HUES64 (cell line): Measurements from ENCODE around the gene MLLT6.

ENCODE experiments used
- H3K27ac ChIP-seq: 2 replicates; pipeline ENCODE4 v1.7.0; 2013; ENCODE audit warnings: low read depth, low read length, inconsistent platforms
- H3K27me3 ChIP-seq: 2 replicates; pipeline ENCODE4 v1.6.1; 2013; ENCODE audit warnings: mild to moderate bottlenecking, low read length; ENCODE audit not compliant: insufficient read depth
- H3K36me3 ChIP-seq: 2 replicates; pipeline ENCODE4 v1.6.1; 2013; ENCODE audit warnings: mild to moderate bottlenecking, low read length; ENCODE audit not compliant: insufficient read depth
- H3K4me1 ChIP-seq: 2 replicates; pipeline ENCODE4 v1.6.1; 2013; ENCODE audit warnings: mild to moderate bottlenecking, low read length, moderate library complexity; ENCODE audit not compliant: insufficient read depth
- H3K4me3 ChIP-seq: 2 replicates; pipeline ENCODE4 v1.5.1; 2013; ENCODE audit warnings: mild to moderate bottlenecking, low read length, moderate library complexity
- H3K9ac ChIP-seq: 2 replicates; pipeline ENCODE4 v1.6.1; 2013; ENCODE audit warnings: mild to moderate bottlenecking, low read depth, low read length
- H3K9me3 ChIP-seq: 2 replicates; pipeline ENCODE4 v1.6.1; 2013; ENCODE audit warnings: low read depth, low read length; ENCODE audit not compliant: insufficient read depth
- WGBS: fragments of 150-250, 120-280 bp; methylation state at CpG from one replicate; pipeline ENCODE4 v1.1.7; 2013; ENCODE audit warnings: missing lambda C conversion rate; 5-methylcytosine and 5-hydroxymethylcytosine counted together

The MLLT6 gene

DNA sequence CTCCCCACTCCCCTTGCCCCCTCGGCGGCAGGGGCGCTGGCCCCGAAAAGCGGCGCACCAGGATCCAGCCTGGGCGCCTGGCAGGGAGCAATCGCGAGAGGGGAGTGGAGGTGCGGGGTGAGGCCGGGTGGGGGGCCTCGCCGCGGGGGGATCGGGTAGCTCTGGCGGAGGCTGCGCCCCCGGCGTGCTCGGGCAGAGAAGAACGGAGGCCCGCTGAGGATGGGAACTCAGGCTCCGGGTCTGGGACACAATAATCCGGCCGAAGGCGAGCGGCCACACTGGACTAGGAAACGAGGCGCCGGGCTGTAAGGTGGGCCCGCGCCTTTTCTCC is 43.8 kb downstream of the MLLT6 start:
- H3K27ac ChIP-seq: peak overlapping the region; percentile 46
- H3K9ac ChIP-seq: peak overlapping the region; percentile 78
- under 1% methylated on average over 32 of the region's 32 CpGs for WGBS
- H3K9me3 ChIP-seq: no peaks in the 10 kb centered on the region
- H3K4me3 ChIP-seq: peak overlapping the region; percentile 91
- peaks cover 6% of the 10 kb centered on the region; the same call in 1 of the 2 replicates for H3K27me3 ChIP-seq
- peaks cover 3% of the 10 kb centered on the region; the same call in 1 of the 2 replicates for H3K36me3 ChIP-seq
- H3K4me1 ChIP-seq: peaks cover 24% of the 10 kb centered on the region

DNA sequence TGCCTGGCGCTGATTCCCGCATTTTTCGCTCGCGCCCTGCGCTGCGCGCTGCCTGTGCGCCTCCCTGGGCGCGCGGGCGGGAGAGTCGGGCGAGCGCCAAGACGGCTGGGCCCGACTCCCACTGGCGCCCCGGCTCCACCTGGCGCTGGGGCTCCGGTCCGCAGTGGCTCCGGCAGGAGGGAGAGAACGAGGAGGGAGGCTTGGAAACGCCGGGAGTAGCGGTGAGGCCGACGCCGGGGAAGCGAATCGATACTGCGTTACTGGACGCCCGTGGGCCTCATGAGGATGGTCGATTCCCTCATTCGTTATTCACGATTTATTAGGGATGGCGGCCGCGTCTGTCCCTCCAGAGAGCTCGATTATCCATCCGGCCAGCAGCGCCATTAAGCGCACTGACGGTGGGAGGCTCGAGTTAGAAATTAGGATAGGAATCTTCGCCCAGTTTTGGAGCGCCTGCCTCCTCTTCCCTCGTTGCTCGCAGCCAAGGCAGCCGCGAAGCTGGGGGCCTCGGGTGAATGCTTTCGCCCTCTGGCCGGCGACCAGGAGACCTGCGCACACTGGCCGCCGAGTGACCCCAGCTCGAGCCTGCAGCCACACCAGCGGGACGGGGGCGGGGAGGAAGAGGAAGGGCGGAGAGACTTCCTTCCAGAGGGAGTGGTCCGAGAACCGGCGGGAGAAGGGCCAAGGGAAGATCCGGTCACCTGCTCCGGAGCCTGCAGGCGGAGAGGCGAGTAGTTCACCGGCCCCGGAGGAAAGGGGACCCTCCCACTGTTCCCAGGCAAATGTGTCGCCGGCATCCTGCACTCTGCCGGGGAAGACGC is 44.4 kb downstream of the MLLT6 start:
- no peaks in the 10 kb centered on the region for H3K9me3 ChIP-seq
- WGBS: under 1% methylated on average over 79 of the region's 79 CpGs
- H3K4me1 ChIP-seq: peaks cover 21% of the 10 kb centered on the region
- H3K27me3 ChIP-seq: peaks cover 6% of the 10 kb centered on the region; the same call in 1 of the 2 replicates
- H3K4me3 ChIP-seq: peak overlapping the region; percentile 91
- H3K27ac ChIP-seq: peak overlapping the region; percentile 46
- peak overlapping the region; percentile 78 for H3K9ac ChIP-seq
- H3K36me3 ChIP-seq: peaks cover 6% of the 10 kb centered on the region

DNA sequence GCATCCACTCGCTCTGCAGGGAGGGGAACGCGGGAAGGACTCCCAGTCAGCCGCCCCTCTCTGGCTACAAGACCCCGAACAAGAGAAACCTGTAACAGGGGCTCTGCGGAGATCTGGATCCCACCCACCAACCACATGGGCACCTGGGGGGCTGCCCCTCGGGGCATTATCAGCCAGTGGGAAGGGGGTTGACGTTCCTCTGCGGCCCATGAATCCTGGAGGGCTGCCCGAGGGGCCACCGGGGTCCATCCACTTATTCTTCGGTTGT is 44.9 kb downstream of the MLLT6 start:
- H3K27ac ChIP-seq: peak overlapping the region; percentile 32; the same call in 1 of the 2 replicates

DNA sequence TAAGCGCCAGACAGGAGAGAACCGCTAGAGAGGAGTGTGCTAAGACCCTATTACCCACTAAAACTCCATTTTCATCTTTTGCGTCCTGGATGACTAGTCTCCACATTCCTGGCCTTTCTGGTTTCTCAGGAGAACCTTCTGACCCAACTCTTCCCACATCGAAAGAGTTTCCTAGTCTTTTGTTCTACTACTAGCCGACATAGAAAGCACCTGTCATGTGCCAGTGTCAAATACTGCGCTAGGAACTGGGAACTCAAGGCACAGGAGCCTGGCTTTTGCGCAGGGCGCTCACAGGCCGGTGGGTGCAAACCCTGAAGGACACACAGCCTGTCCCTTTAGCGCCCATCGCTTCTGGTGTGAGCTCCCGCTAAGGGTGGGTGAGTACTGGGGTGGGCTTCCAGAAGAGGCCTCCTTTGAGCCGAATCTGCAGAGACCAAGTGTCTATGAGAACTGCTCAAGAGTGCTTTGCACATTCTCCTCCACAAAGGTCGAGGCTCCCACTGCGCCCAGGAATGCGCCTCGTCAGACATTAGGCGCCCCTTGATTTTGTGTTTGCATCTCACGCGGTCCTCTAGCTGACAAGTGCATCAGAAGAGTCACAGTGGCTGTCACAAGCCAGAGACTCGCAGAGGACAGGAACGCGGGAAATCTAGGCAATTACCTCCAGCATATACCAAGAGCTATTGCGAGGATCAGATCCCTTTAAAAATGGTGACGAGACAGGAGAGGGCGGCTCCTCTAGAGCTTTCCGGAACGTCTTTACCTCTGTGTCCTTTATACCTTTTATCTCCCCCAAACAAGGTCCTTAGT is 45.4 kb downstream of the MLLT6 start:
- peak overlapping the region; percentile 62 for H3K9ac ChIP-seq
- H3K9me3 ChIP-seq: no peaks in the 10 kb centered on the region

More for the DNA sequence above, 44.9 kb downstream of the MLLT6 start:
- peak overlapping the region; percentile 62 for H3K9ac ChIP-seq
- H3K4me1 ChIP-seq: peaks cover 17% of the 10 kb centered on the region
- H3K27me3 ChIP-seq: peaks cover 6% of the 10 kb centered on the region; the same call in 1 of the 2 replicates
- H3K36me3 ChIP-seq: peaks cover 12% of the 10 kb centered on the region
- no peaks in the 10 kb centered on the region for H3K9me3 ChIP-seq
- peak overlapping the region; percentile 91 for H3K4me3 ChIP-seq
- WGBS: 2% methylated on average over 12 of the region's 12 CpGs

DNA sequence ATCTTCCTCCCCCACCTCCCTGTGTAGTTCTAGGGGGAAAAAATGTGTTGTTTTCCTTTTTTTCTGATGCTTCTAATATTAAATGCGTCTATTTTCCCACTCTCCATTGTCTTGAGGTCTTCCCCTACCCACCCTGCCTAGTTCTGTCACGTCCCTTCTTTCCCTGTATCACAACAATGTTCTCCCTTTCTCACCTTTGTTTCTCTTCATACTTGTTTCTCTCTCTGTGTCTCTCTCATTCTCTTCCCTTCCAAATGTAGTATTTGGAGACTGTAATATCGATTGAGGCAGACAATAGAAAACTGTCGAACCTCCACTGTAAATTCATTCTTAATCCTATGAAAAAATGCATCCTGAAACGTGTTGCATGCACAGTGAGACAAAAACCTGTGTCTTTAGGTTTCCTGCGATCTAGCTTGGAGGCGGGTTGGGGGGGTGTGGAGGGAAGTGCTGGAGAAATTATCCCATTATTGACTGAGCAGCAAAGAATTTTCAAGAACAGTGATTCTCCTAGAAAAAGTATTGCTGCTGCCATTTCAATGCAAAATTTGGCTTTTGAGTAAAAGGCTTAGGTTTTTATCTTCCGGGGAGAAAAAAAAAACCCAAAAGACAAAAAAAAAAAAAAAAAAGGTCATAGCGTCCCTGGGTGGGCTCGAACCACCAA is 46.2 kb downstream of the MLLT6 start:
- H3K36me3 ChIP-seq: peaks cover 21% of the 10 kb centered on the region
- under 1% methylated on average over 10 of the region's 10 CpGs for WGBS
- peak overlapping the region; percentile 26; the same call in 1 of the 2 replicates for H3K9ac ChIP-seq
- no peak overlapping the region for H3K27ac ChIP-seq
- H3K4me1 ChIP-seq: peaks cover 8% of the 10 kb centered on the region
- H3K9me3 ChIP-seq: no peaks in the 10 kb centered on the region
- H3K4me3 ChIP-seq: peak overlapping the region; percentile 91
- H3K27me3 ChIP-seq: peaks cover 6% of the 10 kb centered on the region; the same call in 1 of the 2 replicates

More for the DNA sequence above, 45.4 kb downstream of the MLLT6 start:
- peaks cover 15% of the 10 kb centered on the region for H3K4me1 ChIP-seq
- H3K36me3 ChIP-seq: peaks cover 13% of the 10 kb centered on the region
- H3K27me3 ChIP-seq: peaks cover 6% of the 10 kb centered on the region; the same call in 1 of the 2 replicates
- peak overlapping the region; percentile 91 for H3K4me3 ChIP-seq
- H3K27ac ChIP-seq: 0 out of 2 replicates have a peak overlapping the region, but pooled peaks have one; percentile 32
- WGBS: 2% methylated on average over 28 of the region's 28 CpGs

DNA sequence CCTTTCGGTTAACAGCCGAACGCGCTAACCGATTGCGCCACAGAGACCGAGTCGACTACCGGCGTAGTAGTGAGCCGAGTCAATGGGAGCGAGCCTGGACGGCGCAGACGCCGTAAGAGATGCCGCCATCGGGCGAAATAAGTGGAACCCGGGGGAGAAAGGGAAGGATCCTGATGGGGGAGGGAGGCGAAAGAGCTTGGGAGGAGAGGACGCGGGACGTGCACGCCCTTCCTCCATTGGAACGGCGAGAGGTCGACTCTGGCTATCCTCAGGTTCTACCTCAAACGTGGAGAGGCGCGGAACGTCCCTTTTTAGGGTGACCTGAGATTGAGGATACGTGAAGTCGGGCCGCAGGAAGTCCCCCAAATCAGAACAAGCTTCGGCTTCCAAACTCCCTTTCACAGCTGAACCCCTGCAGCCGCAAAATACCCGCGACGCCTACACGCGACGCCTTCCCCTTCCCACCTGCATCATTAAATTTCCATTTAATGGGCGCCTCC is 46.8 kb downstream of the MLLT6 start:
- H3K27ac ChIP-seq: peak overlapping the region; percentile 85
- WGBS: under 1% methylated on average over 44 of the region's 44 CpGs
- H3K4me1 ChIP-seq: 0 out of 2 replicates have a peak, but pooled peaks cover 4% of the 10 kb centered on the region

DNA sequence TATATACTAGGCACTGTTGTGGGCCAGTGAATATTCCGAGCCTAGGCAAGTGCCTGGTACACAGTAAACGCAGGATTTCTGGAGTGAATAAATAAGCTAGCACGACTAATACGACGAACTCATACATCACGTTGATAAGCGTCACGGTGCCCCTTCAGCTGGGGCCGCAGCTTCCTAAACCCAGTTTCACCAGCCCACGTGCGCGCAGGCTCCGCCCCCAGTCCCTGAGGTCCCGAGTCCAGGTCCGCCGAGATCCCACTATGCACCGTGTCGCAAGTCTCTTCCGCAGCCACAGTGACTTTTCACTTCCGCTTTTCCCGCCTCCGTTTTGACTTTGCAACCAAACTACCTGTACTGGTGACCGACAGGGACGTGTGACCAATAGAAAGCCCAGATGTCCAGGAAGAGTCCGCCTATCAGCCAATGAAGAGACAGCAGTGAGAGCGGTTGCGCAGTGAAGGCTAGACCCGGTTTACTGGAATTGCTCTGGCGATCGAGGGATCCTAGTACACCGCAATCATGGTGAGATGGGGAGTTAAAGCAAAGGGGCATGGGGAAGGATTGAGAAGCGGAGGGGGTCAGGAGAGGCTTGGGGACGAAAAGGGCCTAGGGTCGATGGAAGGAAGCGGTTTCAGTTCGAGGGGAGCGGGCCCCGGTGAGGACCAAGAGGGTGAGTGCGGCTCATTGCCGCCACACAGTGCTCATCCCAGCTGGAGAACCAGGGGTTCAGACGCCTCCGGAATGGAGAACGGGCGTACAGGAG is 47.4 kb downstream of the MLLT6 start, which contains the start of gene PSMB3:
Gene PSMB3 (plus strand): TSS at position 434 of the 763 bp plus-strand sequence. CDS start 86 bp downstream, at position 520.
- H3K4me3 ChIP-seq: peak within 1 kb of the TSS; percentile 91

More for the DNA sequence above, 46.8 kb downstream of the MLLT6 start:
- Histone ChIP-seq H3K36me3 (peaks cover 25% of the 10 kb centered on the region), H3K27me3 (peaks cover 6% of the 10 kb centered on the region; the same call in 1 of the 2 replicates), H3K4me3 (peak overlapping the region; percentile 91), H3K9ac (peak overlapping the region; percentile 89), H3K9me3 (no peaks in the 10 kb centered on the region)

DNA sequence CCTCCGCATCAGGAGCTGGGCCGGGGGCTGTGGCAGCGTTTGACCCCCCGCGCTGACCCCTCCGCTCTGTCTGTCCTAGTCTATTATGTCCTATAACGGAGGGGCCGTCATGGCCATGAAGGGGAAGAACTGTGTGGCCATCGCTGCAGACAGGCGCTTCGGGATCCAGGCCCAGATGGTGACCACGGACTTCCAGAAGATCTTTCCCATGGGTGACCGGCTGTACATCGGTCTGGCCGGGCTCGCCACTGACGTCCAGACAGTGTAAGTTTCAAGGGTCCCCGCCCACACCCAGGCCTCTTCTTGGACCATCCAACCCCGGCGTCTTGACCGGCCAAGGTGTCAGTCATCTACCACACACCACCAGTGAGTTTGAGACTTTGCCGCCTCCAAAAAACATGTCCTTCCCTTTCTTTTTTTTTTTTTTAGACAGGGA is 48.0 kb downstream of the MLLT6 start:
- Histone ChIP-seq H3K27ac (peak overlapping the region; percentile 25), H3K27me3 (peaks cover 6% of the 10 kb centered on the region; the same call in 1 of the 2 replicates)

More for the DNA sequence above, 47.4 kb downstream of the MLLT6 start, which contains the start of gene PSMB3:
- 0 out of 2 replicates have a peak, but pooled peaks cover 4% of the 10 kb centered on the region for H3K4me1 ChIP-seq
- peaks cover 6% of the 10 kb centered on the region; the same call in 1 of the 2 replicates for H3K27me3 ChIP-seq
- peak within 1 kb of the TSS; percentile 89 for H3K9ac ChIP-seq
- peak within 1 kb of the TSS; percentile 85 for H3K27ac ChIP-seq
- H3K36me3 ChIP-seq: peaks cover 27% of the 10 kb centered on the region
- under 1% methylated on average over 44 of the region's 44 CpGs for WGBS
- no peaks in the 10 kb centered on the region for H3K9me3 ChIP-seq

DNA sequence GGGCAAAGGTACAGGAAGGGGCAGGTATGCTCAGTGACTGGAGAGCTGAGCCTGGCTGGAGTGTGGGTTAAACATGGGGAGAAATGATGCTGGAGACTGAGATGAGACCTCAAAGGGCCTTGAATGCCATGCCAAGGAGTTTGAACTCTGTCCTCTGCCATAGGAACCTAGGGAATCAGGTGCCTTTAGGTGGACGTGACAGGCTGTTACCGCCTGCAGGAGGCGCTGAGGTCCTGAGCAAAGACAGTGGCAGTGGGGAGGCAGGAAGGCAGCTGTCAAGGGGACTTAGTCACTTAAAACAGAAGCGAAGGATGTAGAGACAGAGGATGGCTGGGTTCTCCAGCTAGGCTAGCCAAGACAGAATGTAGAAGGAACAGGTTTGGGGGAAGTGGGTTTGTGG is 56.5 kb downstream of the MLLT6 start:
- Histone ChIP-seq H3K27me3 (no peaks in the 10 kb centered on the region), H3K36me3 (peaks cover 85% of the 10 kb centered on the region), H3K4me3 (no peak overlapping the region), H3K27ac (no peak overlapping the region), H3K9ac (no peak overlapping the region), H3K4me1 (no peaks in the 10 kb centered on the region), H3K9me3 (no peaks in the 10 kb centered on the region)
- WGBS: 79% methylated on average over 4 of the region's 4 CpGs

More for the DNA sequence above, 48.0 kb downstream of the MLLT6 start:
- H3K4me1 ChIP-seq: 0 out of 2 replicates have a peak, but pooled peaks cover 4% of the 10 kb centered on the region
- peak overlapping the region; percentile 84 for H3K9ac ChIP-seq
- H3K9me3 ChIP-seq: no peaks in the 10 kb centered on the region
- WGBS: 11% methylated on average over 22 of the region's 22 CpGs
- peak overlapping the region; percentile 91 for H3K4me3 ChIP-seq
- H3K36me3 ChIP-seq: peaks cover 32% of the 10 kb centered on the region

DNA sequence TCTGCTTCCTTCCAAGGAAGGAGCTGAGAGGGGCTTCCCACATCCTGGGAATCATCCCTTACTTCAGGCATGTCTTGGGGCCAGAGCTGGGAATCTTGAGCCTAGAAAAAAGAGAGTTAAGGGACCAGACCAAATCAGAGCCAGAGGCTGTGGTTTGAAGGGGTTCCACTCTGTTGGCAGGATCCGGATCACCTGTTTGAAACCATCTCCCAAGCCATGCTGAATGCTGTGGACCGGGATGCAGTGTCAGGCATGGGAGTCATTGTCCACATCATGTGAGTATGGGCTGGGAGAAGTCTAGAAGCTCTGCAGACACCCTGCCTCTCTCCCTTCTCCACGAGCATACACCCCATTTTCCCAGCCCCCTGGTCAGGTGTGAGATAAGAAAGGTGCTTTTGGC is 57.2 kb downstream of the MLLT6 start:
- Histone ChIP-seq H3K27ac (no peak overlapping the region), H3K4me1 (no peaks in the 10 kb centered on the region), H3K36me3 (peaks cover 88% of the 10 kb centered on the region), H3K9me3 (no peaks in the 10 kb centered on the region), H3K9ac (no peak overlapping the region), H3K27me3 (no peaks in the 10 kb centered on the region), H3K4me3 (no peak overlapping the region)
- WGBS: 91% methylated on average over 2 of the region's 3 CpGs
